K562 (cell line): Measurements from ENCODE around the gene FUNDC1.

ENCODE experiments used
- BACH1 ChIP-seq: fragments of 200-800 bp; sonication (Bioruptor generic); IDR thresholded peaks from 2 replicates; pipeline ENCODE4 v1.6.1; 2016; ENCODE audit warnings: missing genetic modification characterization, missing compliant biosample characterization
- RAD51 ChIP-seq: fragments of 450-650 bp; IDR thresholded peaks from 2 replicates; pipeline ENCODE4 v1.7.1; 2016; ENCODE audit warnings: low read depth, mild to moderate bottlenecking, borderline replicate concordance

- TF ChIP-seq RAD51 = no peak
- no peak for TF ChIP-seq BACH1
Observed at GRCh38 chrX:44480591-44480990, 62.1 kb downstream of the FUNDC1 start.
